CD14-positive monocyte (primary cell): ENCODE measurements around the gene SCN4B. TPM values are rescaled to one million over a fixed set of nuclear protein-coding genes. Genes with fewer than 3 reads are reported as not detected.
A peak's percentile ranks its signal among the peaks of the same experiment; 100 is the strongest.

Experiments
- DNase-seq, 3 donors: peaks; one replicate each; pipeline ENCODE4 v3.0.0-alpha.2; 2011 to 2022
- H2AFZ ChIP-seq: 2 replicates; pipeline ENCODE4 v1.6.0; 2012; ENCODE audit warnings: mild to moderate bottlenecking, low read depth, low read length, inconsistent platforms; ENCODE audit not compliant: insufficient read depth, poor library complexity, severe bottlenecking
- H3K27ac ChIP-seq, 2 donors: 1 replicate in 1 of 2; 2 replicates in 1 of 2; pipeline ENCODE4 v1.5.1; 2012 to 2013; ENCODE audit warnings: low read length in 2 of 2, control low read depth in 1 of 2, inconsistent platforms in 1 of 2, low read depth in 1 of 2, mild to moderate bottlenecking in 1 of 2
- H3K27me3 ChIP-seq, 2 donors: one replicate each; pipeline versions ENCODE4 v1.6.0 to v1.6.1; 2011 to 2013; ENCODE audit warnings: low read length in 2 of 2; ENCODE audit not compliant: control insufficient read depth in 2 of 2, insufficient read depth in 2 of 2
- H3K36me3 ChIP-seq, 2 donors: replicated peaks in 1 of 2; 1 replicate in 1 of 2; 2 replicates in 1 of 2; pipeline versions ENCODE4 v1.5.1 to v1.6.1; 2012 to 2013; ENCODE audit warnings: low read length in 2 of 2, control low read depth in 1 of 2, inconsistent platforms in 1 of 2, mild to moderate bottlenecking in 1 of 2; ENCODE audit not compliant: insufficient read depth in 2 of 2, control insufficient read depth in 1 of 2
- H3K4me1 ChIP-seq, 2 donors: 1 replicate in 1 of 2; 2 replicates in 1 of 2; pipeline versions ENCODE4 v1.5.1 to v1.6.1; 2012 to 2013; ENCODE audit warnings: low read length in 2 of 2, control low read depth in 1 of 2, inconsistent platforms in 1 of 2, mild to moderate bottlenecking in 1 of 2, moderate library complexity in 1 of 2; ENCODE audit not compliant: insufficient read depth in 2 of 2, control insufficient read depth in 1 of 2
- H3K4me2 ChIP-seq: replicated peaks from 2 replicates; pipeline ENCODE3; 2012; ENCODE audit warnings: low read length, moderate library complexity, mild to moderate bottlenecking; ENCODE audit not compliant: poor library complexity, severe bottlenecking; ENCODE audit errors: extremely low read depth
- H3K4me3 ChIP-seq, 3 experiments: fragments of 200-600 bp in 1 of 3; sonication (generic) in 1 of 3; replicated peaks in 1 of 3; 1 replicate in 2 of 3; 2 replicates in 1 of 3; pipeline ENCODE4 v1.5.1; 2011 to 2013; ENCODE audit warnings: low read length in 3 of 3, mild to moderate bottlenecking in 3 of 3, control low read depth in 2 of 3, low read depth in 2 of 3, inconsistent platforms in 1 of 3, moderate library complexity in 1 of 3
- H3K79me2 ChIP-seq: 2 replicates; pipeline ENCODE4 v1.6.0; 2012; ENCODE audit warnings: mild to moderate bottlenecking, control low read depth, inconsistent platforms, low read length, moderate library complexity; ENCODE audit not compliant: insufficient read depth
- H3K9ac ChIP-seq: 2 replicates; pipeline ENCODE4 v1.6.0; 2017; ENCODE audit warnings: low read length, mild to moderate bottlenecking; ENCODE audit not compliant: insufficient read depth, poor library complexity, severe bottlenecking
- H3K9me3 ChIP-seq, 2 donors: replicated peaks in 1 of 2; 1 replicate in 1 of 2; 2 replicates in 1 of 2; pipeline versions ENCODE4 v1.5.1 to v1.6.1; 2012 to 2013; ENCODE audit warnings: low read length in 2 of 2, control low read depth in 1 of 2; ENCODE audit not compliant: control insufficient read depth in 1 of 2, insufficient read depth in 1 of 2
- H4K20me1 ChIP-seq: 2 replicates; pipeline ENCODE4 v1.6.0; 2012; ENCODE audit warnings: mild to moderate bottlenecking, low read length, control low read depth, moderate library complexity; ENCODE audit not compliant: insufficient read depth
- H3K27ac Mint-ChIP-seq, 7 donors: one replicate each; pipeline ENCODE4 v1.8.0; 2020; ENCODE audit warnings: mild to moderate bottlenecking in 7 of 7, mixed read lengths in 7 of 7, moderate library complexity in 6 of 7, inconsistent platforms in 2 of 7
- H3K27me3 Mint-ChIP-seq, 3 donors: one replicate each; pipeline ENCODE4 v1.8.0; 2021 to 2022; ENCODE audit warnings: low read depth in 3 of 3, mild to moderate bottlenecking in 3 of 3, mixed read lengths in 3 of 3, moderate library complexity in 3 of 3, inconsistent platforms in 1 of 3
- H3K36me3 Mint-ChIP-seq, 2 donors: one replicate each; pipeline ENCODE4 v1.8.0; 2020; ENCODE audit warnings: mixed read lengths in 2 of 2, inconsistent platforms in 1 of 2, mild to moderate bottlenecking in 1 of 2
- H3K4me1 Mint-ChIP-seq: one replicate; pipeline ENCODE4 v1.8.0; 2020; ENCODE audit warnings: mild to moderate bottlenecking, mixed read lengths
- H3K4me3 Mint-ChIP-seq, 2 donors: one replicate each; pipeline ENCODE4 v1.8.0; 2020; ENCODE audit warnings: mild to moderate bottlenecking in 2 of 2, mixed read lengths in 2 of 2, moderate library complexity in 1 of 2
- H3K9me3 Mint-ChIP-seq, 7 donors: one replicate each; pipeline ENCODE4 v1.8.0; 2020 to 2022; ENCODE audit warnings: mixed read lengths in 7 of 7, mild to moderate bottlenecking in 6 of 7, moderate library complexity in 6 of 7, inconsistent platforms in 2 of 7
- WGBS: methylation state at CpG from one replicate; pipeline ENCODE4 v1.1.5; 2013; ENCODE audit warnings: missing lambda C conversion rate; ENCODE audit not compliant: insufficient coverage; 5-methylcytosine and 5-hydroxymethylcytosine counted together
- intact Hi-C, 2 donors: fragments of 100-400 bp; cut with micrococcal nuclease; formaldehyde crosslinking; loops; one replicate each; pipeline versions ENCODE4 v1.15.0 to v1.15.1; 2023
- polyA plus RNA-seq, 3 donors: library from polyadenylated mRNA; depleted of rRNA in 1 of 3; unstranded in 2 of 3; stranded (reverse) in 1 of 3; fragments of 300-500 nt in 2 of 3; fragments of >200 nt in 1 of 3; fragmentation: Illumina TruSeq in 2 of 3; gene quantifications; 1 replicate in 2 of 3; 2 replicates in 1 of 3; pipeline ENCODE4 v1.2.3, GENCODE V29; 2012 to 2021
- TF ChIP-seq, protein P1 (sequence below): fragments of 200-600 bp; IDR thresholded peaks from one replicate; pipeline ENCODE4 v1.8.0; 2022; ENCODE audit warnings: antibody characterized with exemption, mild to moderate bottlenecking

The SCN4B gene
- polyA plus RNA-seq, 3 donors = 0.76 TPM; not detected in 2

DNA sequence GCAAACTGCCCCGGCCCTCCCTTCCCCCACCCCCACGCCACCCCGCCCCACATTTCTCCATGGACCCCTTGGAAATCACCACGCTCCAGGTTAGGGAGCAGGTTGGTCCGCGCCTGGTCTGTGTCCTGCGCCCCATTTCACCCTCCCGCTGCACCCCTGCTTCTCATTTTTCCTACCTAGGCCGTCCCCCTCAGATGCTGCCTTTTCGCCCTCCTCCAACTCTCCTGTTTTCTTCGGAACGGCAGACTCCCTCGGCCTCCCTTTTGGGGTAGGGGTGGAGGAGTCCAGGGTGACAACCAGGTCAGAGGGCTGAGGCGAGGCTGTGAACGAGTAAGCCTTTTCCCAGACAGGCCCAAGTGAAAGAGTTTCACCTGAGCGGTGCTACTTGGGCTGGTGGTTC, 893 bp upstream of the SCN4B start:
- Histone ChIP-seq H3K4me3 (no peak overlapping the region), H2AFZ (no peak overlapping the region), H3K9me3 (peaks cover 0 to 22% of the 10 kb centered on the region in 2 donors), H4K20me1 (no peaks in the 10 kb centered on the region), H3K4me2 (peak overlapping the region; percentile 77), H3K4me1 (peaks cover 10 to 22% of the 10 kb centered on the region in 2 donors), H3K27me3 (peaks cover 56 to 82% of the 10 kb centered on the region in 2 donors), H3K36me3 (no peaks in the 10 kb centered on the region), H3K27ac (no peak overlapping the region), H3K9ac (no peak overlapping the region), H3K79me2 (no peaks in the 10 kb centered on the region)
- no peak overlapping the region for H3K27ac Mint-ChIP-seq
- intact Hi-C loops = no loop called here
- H3K36me3 Mint-ChIP-seq = peaks cover 5 to 8% of the 10 kb centered on the region in 2 donors
- H3K4me1 Mint-ChIP-seq = peaks cover 20% of the 10 kb centered on the region
- TF ChIP-seq, protein P1, sequence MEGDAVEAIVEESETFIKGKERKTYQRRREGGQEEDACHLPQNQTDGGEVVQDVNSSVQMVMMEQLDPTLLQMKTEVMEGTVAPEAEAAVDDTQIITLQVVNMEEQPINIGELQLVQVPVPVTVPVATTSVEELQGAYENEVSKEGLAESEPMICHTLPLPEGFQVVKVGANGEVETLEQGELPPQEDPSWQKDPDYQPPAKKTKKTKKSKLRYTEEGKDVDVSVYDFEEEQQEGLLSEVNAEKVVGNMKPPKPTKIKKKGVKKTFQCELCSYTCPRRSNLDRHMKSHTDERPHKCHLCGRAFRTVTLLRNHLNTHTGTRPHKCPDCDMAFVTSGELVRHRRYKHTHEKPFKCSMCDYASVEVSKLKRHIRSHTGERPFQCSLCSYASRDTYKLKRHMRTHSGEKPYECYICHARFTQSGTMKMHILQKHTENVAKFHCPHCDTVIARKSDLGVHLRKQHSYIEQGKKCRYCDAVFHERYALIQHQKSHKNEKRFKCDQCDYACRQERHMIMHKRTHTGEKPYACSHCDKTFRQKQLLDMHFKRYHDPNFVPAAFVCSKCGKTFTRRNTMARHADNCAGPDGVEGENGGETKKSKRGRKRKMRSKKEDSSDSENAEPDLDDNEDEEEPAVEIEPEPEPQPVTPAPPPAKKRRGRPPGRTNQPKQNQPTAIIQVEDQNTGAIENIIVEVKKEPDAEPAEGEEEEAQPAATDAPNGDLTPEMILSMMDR = no peak
- H3K4me3 Mint-ChIP-seq = peak overlapping the region in 1 of 2 donors; percentile 84
- 14% methylated on average over 5 of the region's 16 CpGs for WGBS
- DNase-seq = no peak
- peaks cover 67 to 80% (median 78%) of the 10 kb centered on the region in 3 donors for H3K27me3 Mint-ChIP-seq
- H3K9me3 Mint-ChIP-seq = peaks cover 0 to 15% (median 4%) of the 10 kb centered on the region in 7 donors

DNA sequence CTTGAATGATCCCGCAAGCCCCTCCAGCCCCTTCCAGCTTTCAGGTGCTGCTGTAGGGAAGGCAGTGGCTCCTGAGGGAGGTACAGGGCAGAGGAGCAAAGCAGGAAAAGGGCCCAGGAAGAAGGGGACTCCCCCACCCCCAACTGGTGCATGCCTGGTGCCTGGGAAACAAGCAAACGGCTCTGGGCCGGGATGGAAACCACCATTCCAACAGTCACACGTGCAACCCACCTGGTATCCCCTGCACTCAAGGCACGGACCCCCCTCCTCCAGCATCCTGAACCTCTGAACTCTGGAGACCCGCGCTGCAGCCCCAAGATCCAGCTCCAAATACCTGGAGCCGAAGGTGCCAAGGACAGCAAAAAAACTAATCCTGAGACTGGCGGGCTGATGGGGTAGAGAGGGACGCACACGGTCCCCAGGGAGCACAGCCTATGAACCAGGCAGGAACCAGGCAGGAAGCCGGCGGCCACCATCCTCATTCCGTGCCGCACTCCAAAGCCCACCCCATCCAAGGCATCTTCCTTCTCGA, 537 bp downstream of the SCN4B start:
- Mint-ChIP-seq H3K27ac (no peak overlapping the region), H3K9me3 (peaks cover 0 to 15% (median 4%) of the 10 kb centered on the region in 7 donors), H3K27me3 (peaks cover 58 to 67% (median 65%) of the 10 kb centered on the region in 3 donors), H3K4me1 (peaks cover 27% of the 10 kb centered on the region), H3K36me3 (peaks cover 5 to 8% of the 10 kb centered on the region in 2 donors), H3K4me3 (peak overlapping the region in 1 of 2 donors; percentile 79)
- intact Hi-C loops = no loop called here
- Histone ChIP-seq H3K4me1 (peaks cover 18 to 28% of the 10 kb centered on the region in 2 donors), H3K27me3 (peaks cover 50 to 68% of the 10 kb centered on the region in 2 donors), H2AFZ (no peak overlapping the region), H3K79me2 (no peaks in the 10 kb centered on the region), H3K9me3 (peaks cover 0 to 19% of the 10 kb centered on the region in 2 donors), H3K36me3 (no peaks in the 10 kb centered on the region), H3K9ac (no peak overlapping the region), H3K4me3 (peak overlapping the region in 1 of 3 experiments; percentile 71), H3K4me2 (peak overlapping the region; percentile 77), H4K20me1 (no peaks in the 10 kb centered on the region), H3K27ac (no peak overlapping the region)
- TF ChIP-seq, protein P1 = no peak
- 62% methylated on average over 5 of the region's 16 CpGs for WGBS
- DNase-seq = no peak
